ENCODE results near the gene PCDHGB7. TPM values are rescaled to one million over a fixed set of nuclear protein-coding genes. Genes with fewer than 3 reads are reported as not detected.
"Not testable (repeated sequence)": the region's sequence is repeated elsewhere in the genome, so short reads cannot be mapped to it uniquely, and the experiment has no call there.

The PCDHGB7 gene
- total RNA-seq, 1 donor from 2014 or later, result 21.1 TPM

- Histone ChIP-seq H3K27ac (no peak within 1 kb of the TSS), H3K79me2 (ENCODE audit: low read depth) (no peaks in the 10 kb centered on the region), H3K9ac (no peak within 1 kb of the TSS), H3K4me1 (no peaks in the 10 kb centered on the region), H3F3A (ENCODE audit: low read depth) (no peaks in the 10 kb centered on the region), H3K9me3 (ENCODE audit: low read depth) (peaks cover 3% of the 10 kb centered on the region), H2AFZ (replicated peaks) (no peak within 1 kb of the TSS), H3K27me3 (no peaks in the 10 kb centered on the region), H4K20me1 (ENCODE audit: low read depth) (no peaks in the 10 kb centered on the region), H3K4me3 (no peak within 1 kb of the TSS), H3K36me3 (no peaks in the 10 kb centered on the region), H3K4me2 (no peak within 1 kb of the TSS)
- DNase-seq (ENCODE audit: low spot score), result no peak
- Mint-ChIP-seq H3K27me3 (ENCODE audit: insufficient read depth, low read depth) (peaks cover 9% of the 10 kb centered on the region), H3K9me3 (peaks cover 53% of the 10 kb centered on the region), H3K36me3 (peaks cover 4% of the 10 kb centered on the region), H3K4me1 (no peaks in the 10 kb centered on the region), H3K27ac (no peak within 1 kb of the TSS), H3K4me3 (no peak within 1 kb of the TSS)
- TF ChIP-seq CTCF (IDR thresholded peaks at IDR 0.05) (no peak), EZH2 (IDR thresholded peaks at IDR 0.05) (no peak), EZH2phosphoT487 (IDR thresholded peaks at IDR 0.05) (no peak)
Observed at GRCh38 chr5:141373673-141374317, 43.7 kb upstream of the PCDHGB7 start, which contains the start of gene PCDHGA6. PCDHGA6 (plus strand) TSS chr5:141373891; CDS start chr5:141374084, 193 bp downstream.

- Mint-ChIP-seq H3K27me3 (ENCODE audit: insufficient read depth, low read depth) (peaks cover 9% of the 10 kb centered on the region), H3K36me3 (peaks cover 4% of the 10 kb centered on the region), H3K4me3 (no peak overlapping the region), H3K4me1 (no peaks in the 10 kb centered on the region), H3K9me3 (peaks cover 50% of the 10 kb centered on the region), H3K27ac (no peak overlapping the region)
- no peak for DNase-seq (ENCODE audit: low spot score)
- Histone ChIP-seq H3K4me3 (no peak overlapping the region), H4K20me1 (ENCODE audit: low read depth) (no peaks in the 10 kb centered on the region), H3K9me3 (ENCODE audit: low read depth) (peaks cover 3% of the 10 kb centered on the region), H3K36me3 (no peaks in the 10 kb centered on the region), H2AFZ (replicated peaks) (no peak overlapping the region), H3K9ac (no peak overlapping the region), H3K79me2 (ENCODE audit: low read depth) (no peaks in the 10 kb centered on the region), H3K4me2 (no peak overlapping the region), H3K4me1 (no peaks in the 10 kb centered on the region), H3F3A (ENCODE audit: low read depth) (no peaks in the 10 kb centered on the region), H3K27ac (no peak overlapping the region), H3K27me3 (no peaks in the 10 kb centered on the region)
- TF ChIP-seq CTCF (IDR thresholded peaks at IDR 0.05), result no peak
- no peak for TF ChIP-seq EZH2 (IDR thresholded peaks at IDR 0.05)
- TF ChIP-seq EZH2phosphoT487 (IDR thresholded peaks at IDR 0.05), result no peak
Observed at GRCh38 chr5:141374627-141375026, 42.9 kb upstream of the PCDHGB7 start.

- H3K9ac ChIP-seq; H3K36me3 Mint-ChIP-seq; H3F3A ChIP-seq (ENCODE audit: low read depth); DNase-seq (ENCODE audit: low spot score); H3K27me3 ChIP-seq; H3K27me3 Mint-ChIP-seq (ENCODE audit: insufficient read depth, low read depth); H3K27ac Mint-ChIP-seq; H3K4me1 Mint-ChIP-seq; H3K36me3 ChIP-seq; H3K79me2 ChIP-seq (ENCODE audit: low read depth); H3K4me1 ChIP-seq; H4K20me1 ChIP-seq (ENCODE audit: low read depth); H3K4me2 ChIP-seq; H2AFZ ChIP-seq (replicated peaks); H3K4me3 Mint-ChIP-seq; H3K4me3 ChIP-seq; H3K9me3 ChIP-seq (ENCODE audit: low read depth); H3K27ac ChIP-seq: not testable (repeated sequence)
- H3K9me3 Mint-ChIP-seq, result peaks cover 48% of the 10 kb centered on the region
Observed at GRCh38 chr5:141375444-141376155, 41.9 kb upstream of the PCDHGB7 start.

Data from neural progenitor cell (in vitro differentiated cells).